Activated CD4-positive, alpha-beta T cell treated with anti-CD3 and anti-CD28 coated beads for 36 hours (primary cell): Measurements from ENCODE around the gene SERP2. TPM values are rescaled to one million over a fixed set of nuclear protein-coding genes. Genes with fewer than 3 reads are reported as not detected.

Source experiments
- ATAC-seq: fragments of 200-7000 bp; cut with Tn5 transposase; one replicate; pipeline ENCODE4 v1.10.0; 2021; ENCODE audit warnings: mild to moderate bottlenecking, moderate library complexity
- CTCF ChIA-PET: fragments of 350-600 bp; sonication (Branson Sonifier 250); formaldehyde crosslinking; loops from one replicate; lab custom pipeline; 2021; ENCODE audit warnings: antibody characterized with exemption; lab: Charles Lee
- POLR2A ChIA-PET: fragments of 350-600 bp; sonication (Branson Sonifier 250); formaldehyde crosslinking; loops from one replicate; lab custom pipeline; 2021; ENCODE audit warnings: antibody characterized with exemption, inconsistent platforms; lab: Charles Lee
- DNase-seq: peaks from one replicate; pipeline ENCODE4 v3.0.0-alpha.2; 2020
- H3K27ac Mint-ChIP-seq: one replicate; pipeline ENCODE4 v1.8.0; 2021; ENCODE audit warnings: mixed read lengths
- H3K27me3 Mint-ChIP-seq: one replicate; pipeline ENCODE4 v1.8.0; 2021; ENCODE audit warnings: mixed read lengths
- H3K36me3 Mint-ChIP-seq: one replicate; pipeline ENCODE4 v1.8.0; 2021; ENCODE audit warnings: low read depth, mixed read lengths
- H3K4me1 Mint-ChIP-seq: one replicate; pipeline ENCODE4 v1.8.0; 2021; ENCODE audit warnings: mixed read lengths
- H3K4me3 Mint-ChIP-seq: one replicate; pipeline ENCODE4 v1.8.0; 2021; ENCODE audit warnings: mild to moderate bottlenecking, moderate library complexity, mixed read lengths
- H3K9me3 Mint-ChIP-seq: one replicate; pipeline ENCODE4 v1.8.0; 2021; ENCODE audit warnings: low read depth, mixed read lengths
- intact Hi-C, 2 experiments: fragments of 100-400 bp; cut with DNase I in 1 of 2; cut with micrococcal nuclease in 1 of 2; formaldehyde crosslinking; loops; one replicate each; pipeline versions ENCODE4 v1.14.2 to v1.15.1; 2022 to 2024; cut with DNase I, micrococcal nuclease
- total RNA-seq, 2 experiments: library from RNA; stranded (reverse); gene quantifications; one replicate each; pipeline ENCODE4 v1.2.3, GENCODE V29; 2021

Gene SERP2
- total RNA-seq, 2 experiments from 2014 or later: 0.63 to 0.98 TPM

GRCh38 chr13:44393391-44393790 lies 19.8 kb downstream of the SERP2 start:
- H3K36me3 Mint-ChIP-seq: no peaks in the 10 kb centered on the region
- POLR2A ChIA-PET: interaction anchor here (0.6 kb wide), 1 partner anchor 10 kb away, joined by 6 read pairs; no protein-coding TSS in a partner anchor
- H3K4me1 Mint-ChIP-seq: no peaks in the 10 kb centered on the region
- intact Hi-C loops: no loop called here
- H3K27me3 Mint-ChIP-seq: no peaks in the 10 kb centered on the region
- H3K9me3 Mint-ChIP-seq: no peaks in the 10 kb centered on the region
- no peak overlapping the region for H3K27ac Mint-ChIP-seq
- no peak overlapping the region for H3K4me3 Mint-ChIP-seq
- ATAC-seq (no peak), DNase-seq (no peak)
- CTCF ChIA-PET: interaction anchor here (0.6 to 1.1 kb wide), 3 partner anchors 23 to 175 kb away, joined by 3 to 5 read pairs (median 4); no protein-coding TSS in a partner anchor

DNA sequence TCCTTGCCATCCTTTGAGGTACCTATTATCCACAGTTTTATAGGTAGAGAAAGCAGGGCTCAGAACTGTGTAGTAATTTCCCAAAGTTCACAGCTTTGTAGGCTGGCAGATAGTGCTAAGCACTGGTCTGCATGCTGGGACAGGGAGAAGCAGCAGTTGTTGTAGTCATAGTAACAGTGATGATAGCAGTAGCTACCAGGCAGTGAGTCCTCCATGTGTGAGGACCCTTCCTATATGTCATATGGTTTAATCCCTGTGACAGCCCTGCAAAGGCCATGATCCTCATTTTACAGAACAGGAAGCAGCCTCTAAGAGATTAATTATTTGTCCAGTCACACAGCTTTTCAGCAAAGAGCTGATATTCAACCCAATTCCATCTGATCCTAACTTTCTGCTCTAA lies 21.0 kb downstream of the SERP2 start:
- no peak for DNase-seq
- intact Hi-C loops: no loop called here
- POLR2A ChIA-PET: no interaction called here
- ATAC-seq: no peak
- CTCF ChIA-PET: interaction anchor here (1.0 kb wide), 1 partner anchor 241 kb away, joined by 3 read pairs; no protein-coding TSS in a partner anchor
- H3K4me1 Mint-ChIP-seq: no peaks in the 10 kb centered on the region
- H3K36me3 Mint-ChIP-seq: no peaks in the 10 kb centered on the region
- H3K27me3 Mint-ChIP-seq: no peaks in the 10 kb centered on the region
- H3K27ac Mint-ChIP-seq: no peak overlapping the region
- H3K4me3 Mint-ChIP-seq: no peak overlapping the region
- H3K9me3 Mint-ChIP-seq: no peaks in the 10 kb centered on the region

GRCh38 chr13:44395976-44396694 lies 22.5 kb downstream of the SERP2 start:
- ATAC-seq (no peak), DNase-seq (no peak)
- Mint-ChIP-seq H3K4me3 (no peak overlapping the region), H3K36me3 (no peaks in the 10 kb centered on the region), H3K27me3 (no peaks in the 10 kb centered on the region), H3K9me3 (no peaks in the 10 kb centered on the region), H3K27ac (no peak overlapping the region), H3K4me1 (no peaks in the 10 kb centered on the region)
- intact Hi-C loops: no loop called here
- POLR2A ChIA-PET: no interaction called here
- CTCF ChIA-PET: no interaction called here

GRCh38 chr13:44396701-44397580 lies 23.3 kb downstream of the SERP2 start:
- no peaks in the 10 kb centered on the region for H3K4me1 Mint-ChIP-seq
- H3K9me3 Mint-ChIP-seq: no peaks in the 10 kb centered on the region
- intact Hi-C loops: no loop called here
- DNase-seq: no peak
- H3K27ac Mint-ChIP-seq: no peak overlapping the region
- no peak overlapping the region for H3K4me3 Mint-ChIP-seq
- ChIA-PET POLR2A (no interaction called here), CTCF (no interaction called here)
- no peaks in the 10 kb centered on the region for H3K36me3 Mint-ChIP-seq
- H3K27me3 Mint-ChIP-seq: no peaks in the 10 kb centered on the region
- ATAC-seq: no peak

GRCh38 chr13:44397766-44398223 lies 24.2 kb downstream of the SERP2 start:
- Mint-ChIP-seq H3K4me1 (no peaks in the 10 kb centered on the region), H3K27me3 (no peaks in the 10 kb centered on the region), H3K27ac (no peak overlapping the region), H3K36me3 (no peaks in the 10 kb centered on the region), H3K4me3 (no peak overlapping the region), H3K9me3 (no peaks in the 10 kb centered on the region)
- CTCF ChIA-PET: interaction anchor here (0.6 kb wide), 1 partner anchor 20 kb away, joined by 3 read pairs; no protein-coding TSS in a partner anchor
- DNase-seq (no peak), ATAC-seq (no peak)
- POLR2A ChIA-PET: no interaction called here
- intact Hi-C loops: no loop called here

DNA sequence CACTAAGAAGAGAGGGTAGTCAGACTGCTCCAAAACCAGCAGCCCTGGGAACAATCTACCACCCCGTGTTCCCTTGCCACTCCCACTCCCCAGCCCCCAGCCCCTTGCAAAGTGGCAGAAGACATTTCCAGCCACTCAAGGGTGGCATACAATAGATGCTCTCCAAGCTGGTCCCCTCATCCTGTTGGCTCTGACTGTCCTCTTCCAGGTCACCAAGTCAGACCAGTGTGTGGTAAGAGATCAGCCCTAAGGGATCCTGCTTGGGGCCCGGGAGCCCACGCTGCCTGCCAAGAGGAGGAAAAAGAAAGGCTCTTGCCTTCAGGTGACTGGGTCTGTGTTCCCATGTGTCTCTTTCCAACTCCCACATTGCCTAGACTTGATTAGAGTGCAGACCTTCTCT lies 25.0 kb downstream of the SERP2 start:
- Mint-ChIP-seq H3K4me3 (no peak overlapping the region), H3K9me3 (no peaks in the 10 kb centered on the region), H3K27me3 (no peaks in the 10 kb centered on the region), H3K4me1 (no peaks in the 10 kb centered on the region), H3K27ac (no peak overlapping the region), H3K36me3 (no peaks in the 10 kb centered on the region)
- CTCF ChIA-PET: no interaction called here
- POLR2A ChIA-PET: no interaction called here
- DNase-seq (no peak), ATAC-seq (no peak)
- intact Hi-C loops: no loop called here

DNA sequence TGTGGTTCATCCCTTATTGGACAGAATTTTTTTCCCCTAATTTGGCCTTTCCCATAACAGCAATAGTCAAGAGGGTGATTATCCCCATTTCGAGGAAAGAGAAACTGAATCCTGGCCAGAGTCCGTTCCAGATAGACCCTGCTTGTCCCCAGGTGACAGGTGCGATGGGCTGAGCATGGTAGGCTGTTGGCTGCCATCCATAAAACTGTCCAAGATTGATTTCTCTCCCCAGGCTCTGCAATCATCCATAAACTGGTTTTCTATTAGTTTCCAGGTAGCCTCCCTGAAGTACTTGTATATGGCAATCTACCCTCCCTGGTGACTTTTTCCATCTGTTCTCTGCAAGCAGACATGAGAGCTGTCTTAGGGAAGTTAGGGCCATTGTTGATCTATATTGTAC lies 25.4 kb downstream of the SERP2 start:
- ChIA-PET CTCF (no interaction called here), POLR2A (no interaction called here)
- no peak overlapping the region for H3K4me3 Mint-ChIP-seq
- H3K27ac Mint-ChIP-seq: no peak overlapping the region
- intact Hi-C loops: no loop called here
- H3K27me3 Mint-ChIP-seq: no peaks in the 10 kb centered on the region
- ATAC-seq (no peak), DNase-seq (no peak)
- H3K9me3 Mint-ChIP-seq: no peaks in the 10 kb centered on the region
- H3K36me3 Mint-ChIP-seq: no peaks in the 10 kb centered on the region
- H3K4me1 Mint-ChIP-seq: no peaks in the 10 kb centered on the region

DNA sequence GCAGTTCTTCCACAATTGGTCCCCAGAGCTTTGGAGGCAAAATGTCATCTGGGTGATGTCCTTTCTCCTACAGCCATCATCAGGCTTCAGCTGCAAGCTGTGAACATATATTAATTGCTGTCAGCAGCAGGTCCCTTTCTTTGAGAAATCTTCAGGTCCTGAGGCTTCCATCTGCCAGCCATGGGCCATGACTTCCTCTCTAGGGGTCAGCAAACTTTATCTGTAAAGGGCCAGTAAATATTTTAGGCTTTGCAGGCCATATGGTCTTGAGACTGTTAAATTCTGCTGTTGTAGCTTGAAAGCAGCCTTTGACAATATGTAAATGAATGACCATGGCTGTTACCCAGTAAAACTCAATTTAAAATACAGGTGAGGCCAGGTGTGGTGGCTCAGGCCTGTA lies 27.1 kb downstream of the SERP2 start:
- ATAC-seq (no peak), DNase-seq (no peak)
- Mint-ChIP-seq H3K4me3 (no peak overlapping the region), H3K9me3 (no peaks in the 10 kb centered on the region), H3K36me3 (no peaks in the 10 kb centered on the region), H3K27me3 (peaks cover 5% of the 10 kb centered on the region), H3K4me1 (no peaks in the 10 kb centered on the region), H3K27ac (no peak overlapping the region)
- ChIA-PET CTCF (no interaction called here), POLR2A (no interaction called here)
- intact Hi-C loops: no loop called here

DNA sequence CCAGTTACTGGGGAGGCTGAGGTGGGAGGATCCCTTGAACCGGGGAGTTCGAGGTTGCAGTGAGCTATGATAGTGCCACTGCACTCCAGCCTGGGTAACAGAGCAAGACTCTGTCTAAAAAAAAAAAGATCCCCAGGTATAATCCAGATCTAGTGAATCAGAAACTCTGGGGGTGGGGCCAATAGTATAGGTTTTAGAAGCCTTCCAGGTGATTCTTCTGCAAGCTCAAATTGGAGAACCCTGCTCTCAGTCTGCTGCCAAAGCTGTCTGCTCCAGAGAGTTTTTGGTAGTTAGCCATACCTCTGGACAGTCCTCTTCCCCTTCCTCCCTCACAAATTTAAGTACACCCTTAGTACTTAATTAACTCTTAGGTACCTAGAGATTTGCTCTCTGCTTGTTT lies 28.0 kb downstream of the SERP2 start:
- intact Hi-C loops: no loop called here
- peaks cover 5% of the 10 kb centered on the region for H3K27me3 Mint-ChIP-seq
- ATAC-seq (no peak), DNase-seq (no peak)
- no peak overlapping the region for H3K4me3 Mint-ChIP-seq
- CTCF ChIA-PET: no interaction called here
- H3K36me3 Mint-ChIP-seq: no peaks in the 10 kb centered on the region
- H3K9me3 Mint-ChIP-seq: no peaks in the 10 kb centered on the region
- H3K27ac Mint-ChIP-seq: no peak overlapping the region
- POLR2A ChIA-PET: no interaction called here
- no peaks in the 10 kb centered on the region for H3K4me1 Mint-ChIP-seq

DNA sequence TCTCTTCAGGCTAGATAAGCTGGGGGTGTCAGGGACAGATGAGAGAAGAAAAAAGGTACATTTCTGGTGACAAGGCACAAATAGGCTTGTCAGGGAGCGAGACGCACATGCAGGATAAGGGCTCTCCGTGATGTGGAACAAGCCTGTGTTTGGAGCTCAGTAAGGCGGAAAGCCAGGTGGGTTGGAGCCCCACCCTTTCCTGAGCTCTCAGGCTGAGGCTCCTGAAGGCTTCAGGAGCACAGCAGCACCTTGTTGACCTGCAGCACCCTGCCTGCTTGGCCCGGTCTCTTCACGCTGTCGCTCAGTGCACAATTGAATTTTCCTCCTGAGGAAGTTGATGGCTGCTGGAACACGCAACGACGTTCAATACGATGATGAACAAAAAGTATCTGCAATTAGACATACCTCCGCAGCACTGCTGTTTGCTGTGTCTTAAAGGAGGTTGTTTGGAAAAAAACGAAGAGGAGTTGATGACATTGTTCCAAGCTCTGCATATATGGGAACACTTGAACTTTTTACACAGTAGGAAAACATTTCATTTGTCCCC lies 29.3 kb downstream of the SERP2 start:
- Mint-ChIP-seq H3K4me1 (no peaks in the 10 kb centered on the region), H3K27me3 (peaks cover 5% of the 10 kb centered on the region), H3K36me3 (no peaks in the 10 kb centered on the region), H3K27ac (no peak overlapping the region), H3K9me3 (no peaks in the 10 kb centered on the region), H3K4me3 (no peak overlapping the region)
- ChIA-PET POLR2A (no interaction called here), CTCF (interaction anchor here (0.6 to 0.9 kb wide), 5 partner anchors 25 to 449 kb away, joined by 3 to 4 read pairs (median 3); no protein-coding TSS in a partner anchor)
- ATAC-seq (no peak), DNase-seq (no peak)
- intact Hi-C loops: no loop called here

DNA sequence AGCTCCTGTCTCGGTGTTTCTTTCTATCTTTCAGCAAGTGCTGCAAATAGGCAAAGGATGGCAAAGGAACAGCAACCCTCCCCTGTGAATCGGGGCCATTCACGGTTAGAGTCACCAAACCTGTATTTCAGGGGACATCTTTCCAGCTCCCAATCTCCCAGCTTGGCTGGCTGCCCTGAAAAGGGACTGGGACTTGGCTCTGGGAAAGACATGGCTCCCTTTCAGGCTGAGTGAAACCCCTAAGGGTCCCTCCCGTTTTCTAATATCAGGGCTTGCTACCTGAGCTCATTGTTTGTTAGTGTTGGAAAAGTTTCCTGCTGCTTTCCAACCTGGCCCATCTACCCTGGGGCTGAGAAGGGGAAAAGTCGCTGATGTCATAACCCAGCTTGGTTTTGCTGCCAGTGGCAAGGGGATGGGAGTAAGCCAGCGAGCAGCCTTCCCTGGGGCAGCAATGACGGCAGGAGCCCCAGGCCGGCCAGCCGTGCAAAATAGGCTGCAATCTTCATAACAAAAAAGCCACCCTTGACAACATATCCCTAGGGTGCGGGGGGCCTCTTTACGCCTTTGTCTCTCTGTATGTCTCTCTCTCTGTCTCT lies 29.9 kb downstream of the SERP2 start:
- Mint-ChIP-seq H3K27ac (no peak overlapping the region), H3K4me3 (no peak overlapping the region), H3K36me3 (no peaks in the 10 kb centered on the region), H3K4me1 (no peaks in the 10 kb centered on the region), H3K9me3 (no peaks in the 10 kb centered on the region), H3K27me3 (peaks cover 5% of the 10 kb centered on the region)
- CTCF ChIA-PET: interaction anchor here (0.6 to 0.8 kb wide), 4 partner anchors 27 to 449 kb away, joined by 3 read pairs; no protein-coding TSS in a partner anchor
- intact Hi-C loops: no loop called here
- ATAC-seq (no peak), DNase-seq (no peak)
- POLR2A ChIA-PET: no interaction called here
